CD4-positive, CD25-positive, alpha-beta regulatory T cell (primary cell): ENCODE data around the gene SRP9. TPM values are rescaled to one million over a fixed set of nuclear protein-coding genes. Genes with fewer than 3 reads are reported as not detected.
"Not testable (repeated sequence)": the region's sequence is repeated elsewhere in the genome, so short reads cannot be mapped to it uniquely, and the experiment has no call there.

Experiments
- ATAC-seq, 2 donors: fragments of 150-1000 bp; cut with Tn5 transposase; one replicate each; pipeline ENCODE4 v1.10.0; 2021; ENCODE audit warnings: low read depth in 2 of 2, moderate number of reproducible peaks in 2 of 2, moderate library complexity in 1 of 2
- DNase-seq, 3 donors: peaks; one replicate each; pipeline versions ENCODE4 v3.0.0 to v3.0.0-alpha.2; 2012 to 2022; ENCODE audit warnings: mixed read lengths in 1 of 3
- H3K27ac ChIP-seq: one replicate; pipeline ENCODE4 v1.7.0; 2013; ENCODE audit warnings: mild to moderate bottlenecking, low read length; ENCODE audit not compliant: insufficient read depth, poor library complexity, severe bottlenecking
- H3K27me3 ChIP-seq: one replicate; pipeline ENCODE4 v1.7.0; 2013; ENCODE audit warnings: low read length; ENCODE audit not compliant: control insufficient read depth, insufficient read depth
- H3K36me3 ChIP-seq: one replicate; pipeline ENCODE4 v1.7.0; 2013; ENCODE audit warnings: mild to moderate bottlenecking, low read length, moderate library complexity; ENCODE audit not compliant: control insufficient read depth, insufficient read depth
- H3K4me1 ChIP-seq: 2 replicates; pipeline ENCODE4 v1.7.0; 2013; ENCODE audit warnings: mild to moderate bottlenecking, low read length; ENCODE audit not compliant: insufficient read depth, control insufficient read depth, poor library complexity, severe bottlenecking
- H3K4me3 ChIP-seq: one replicate; pipeline ENCODE4 v1.7.0; 2013; ENCODE audit warnings: low read depth, mild to moderate bottlenecking, low read length, moderate library complexity
- H3K9me3 ChIP-seq, 2 experiments: 1 replicate in 1 of 2; 2 replicates in 1 of 2; pipeline ENCODE4 v1.7.0; 2013; ENCODE audit warnings: low read length in 2 of 2, mild to moderate bottlenecking in 1 of 2, moderate library complexity in 1 of 2; ENCODE audit not compliant: control insufficient read depth in 2 of 2
- H3K27ac Mint-ChIP-seq, 3 donors: one replicate each; pipeline ENCODE4 v1.8.0; 2020 to 2022; ENCODE audit warnings: mild to moderate bottlenecking in 3 of 3, mixed read lengths in 3 of 3, moderate library complexity in 2 of 3
- H3K27me3 Mint-ChIP-seq: one replicate; pipeline ENCODE4 v1.8.0; 2022; ENCODE audit warnings: mild to moderate bottlenecking, mixed read lengths
- H3K36me3 Mint-ChIP-seq: one replicate; pipeline ENCODE4 v1.8.0; 2020; ENCODE audit warnings: mixed read lengths
- H3K4me1 Mint-ChIP-seq, 4 donors: one replicate each; pipeline ENCODE4 v1.8.0; 2020 to 2022; ENCODE audit warnings: mixed read lengths in 4 of 4, mild to moderate bottlenecking in 1 of 4
- H3K4me3 Mint-ChIP-seq, 4 donors: one replicate each; pipeline ENCODE4 v1.8.0; 2020 to 2022; ENCODE audit warnings: mild to moderate bottlenecking in 4 of 4, mixed read lengths in 4 of 4, moderate library complexity in 3 of 4
- H3K9me3 Mint-ChIP-seq, 7 donors: one replicate each; pipeline ENCODE4 v1.8.0; 2020 to 2022; ENCODE audit warnings: mixed read lengths in 7 of 7, mild to moderate bottlenecking in 3 of 7, moderate library complexity in 2 of 7
- polyA plus RNA-seq, 4 donors: library from polyadenylated mRNA; unstranded; fragments of 300-500 nt; fragmentation: Illumina TruSeq; gene quantifications; one replicate each; pipeline ENCODE4 v1.2.3, GENCODE V29; 2021
- total RNA-seq: library from RNA; stranded (reverse); gene quantifications from one replicate; pipeline ENCODE4 v1.2.3, GENCODE V29; 2022

SRP9 gene
- total and polyA plus RNA-seq, 5 donors from 2014 or later: 76.7 to 367 (median 340) TPM

DNA sequence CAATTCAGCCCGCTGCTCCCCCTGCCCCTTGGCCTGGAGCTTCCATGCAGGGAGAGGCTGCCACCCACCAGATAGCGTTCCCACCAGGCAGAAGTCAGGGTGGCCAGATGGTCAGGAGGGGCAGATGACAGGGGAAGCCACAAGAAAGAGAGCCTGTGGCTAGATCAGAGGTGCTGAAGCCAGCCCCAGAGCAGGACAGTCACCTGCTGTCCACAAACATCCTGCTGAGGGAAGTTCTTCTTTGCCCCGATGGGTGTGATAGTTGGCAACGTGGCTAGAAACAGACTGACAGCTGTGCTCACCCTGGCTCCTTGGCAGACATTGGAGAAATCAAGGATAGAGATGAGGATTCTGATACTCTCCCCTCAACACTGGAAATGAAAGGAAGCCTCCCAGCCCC, 27.2 kb upstream of the SRP9 start:
- Histone ChIP-seq H3K36me3 (no peaks in the 10 kb centered on the region), H3K27ac (no peak overlapping the region), H3K27me3 (no peaks in the 10 kb centered on the region), H3K9me3 (no peaks in the 10 kb centered on the region), H3K4me3 (no peak overlapping the region), H3K4me1 (no peaks in the 10 kb centered on the region)
- Mint-ChIP-seq H3K27me3 (peaks cover 15% of the 10 kb centered on the region), H3K4me1 (no peaks in the 10 kb centered on the region), H3K36me3 (no peaks in the 10 kb centered on the region), H3K4me3 (no peak overlapping the region), H3K9me3 (peaks cover 0 to 1% (median 0%) of the 10 kb centered on the region in 7 donors), H3K27ac (no peak overlapping the region)
- no peak for ATAC-seq
- no peak for DNase-seq

DNA sequence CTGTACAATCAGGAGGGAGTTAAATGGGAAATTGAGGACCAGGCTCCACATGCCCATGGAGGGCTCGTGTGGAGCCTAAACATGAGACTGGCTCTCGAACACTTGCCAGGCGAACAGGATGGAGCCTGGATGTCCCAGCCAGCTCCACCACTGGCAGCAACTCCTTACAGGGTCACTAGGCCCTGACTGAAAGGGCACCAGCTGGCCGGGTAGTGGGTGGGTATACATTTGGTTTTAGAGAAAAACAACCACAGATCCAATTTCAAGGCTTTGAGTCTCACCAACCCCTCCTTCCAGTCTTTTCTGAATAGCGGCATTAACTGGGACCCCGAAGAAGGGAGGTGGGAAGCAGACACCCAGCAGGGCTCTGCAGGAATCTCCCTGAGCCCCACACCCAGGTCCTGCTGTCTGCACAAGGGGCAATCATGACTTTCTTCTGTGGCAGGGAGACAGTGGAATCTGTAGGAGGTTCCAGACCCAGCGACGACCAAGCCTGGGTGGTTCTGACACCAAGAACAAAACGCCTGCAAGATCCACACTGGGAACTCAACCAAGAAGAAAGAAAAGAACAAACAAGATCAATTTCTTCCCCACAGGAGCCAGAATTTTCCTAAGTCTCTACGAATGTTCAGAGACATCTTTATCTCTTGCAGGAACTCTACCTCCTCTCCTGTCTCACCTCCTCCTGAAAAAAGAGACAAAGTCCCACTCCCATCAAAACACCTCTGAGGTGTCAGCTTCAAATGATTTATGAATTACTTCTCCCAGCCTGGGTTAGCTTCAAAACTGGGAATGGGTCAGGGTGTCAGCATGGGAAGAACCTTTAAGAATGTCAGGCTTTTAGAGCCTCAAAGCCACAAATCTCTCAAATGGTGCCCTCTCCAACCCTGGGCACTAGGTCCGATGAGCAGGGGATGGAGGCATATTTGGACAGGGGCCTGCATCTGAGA, 26.5 kb upstream of the SRP9 start:
- H3K36me3 ChIP-seq: no peaks in the 10 kb centered on the region
- no peak overlapping the region for H3K27ac ChIP-seq
- no peaks in the 10 kb centered on the region for H3K4me1 Mint-ChIP-seq
- peaks cover 15% of the 10 kb centered on the region for H3K27me3 Mint-ChIP-seq
- no peaks in the 10 kb centered on the region for H3K9me3 ChIP-seq
- no peaks in the 10 kb centered on the region for H3K27me3 ChIP-seq
- no peak overlapping the region for H3K4me3 ChIP-seq
- H3K9me3 Mint-ChIP-seq: peaks cover 0 to 1% (median 0%) of the 10 kb centered on the region in 7 donors
- no peaks in the 10 kb centered on the region for H3K4me1 ChIP-seq
- DNase-seq (no peak), ATAC-seq (no peak)
- no peak overlapping the region for H3K27ac Mint-ChIP-seq
- no peak overlapping the region for H3K4me3 Mint-ChIP-seq
- no peaks in the 10 kb centered on the region for H3K36me3 Mint-ChIP-seq

DNA sequence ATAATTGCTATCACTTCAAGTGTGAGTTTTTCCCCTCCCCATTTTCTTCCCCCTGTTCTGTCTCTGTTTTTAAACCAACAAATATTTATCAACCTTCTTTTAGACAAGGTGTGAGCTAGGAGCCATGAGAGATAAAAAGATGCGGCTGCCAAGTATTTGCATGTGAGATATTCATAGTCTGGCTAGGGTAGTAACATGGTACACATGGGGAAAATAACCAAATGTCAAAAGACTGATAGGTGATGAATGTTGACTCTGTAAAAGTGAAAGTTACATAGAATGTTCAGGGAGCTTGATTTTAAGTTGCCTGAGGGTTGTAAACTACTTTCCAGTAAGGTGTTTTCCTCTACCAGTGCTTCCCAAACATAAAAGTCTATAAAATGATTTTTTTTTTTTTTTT, 25.4 kb upstream of the SRP9 start:
- Histone ChIP-seq H3K4me1 (no peaks in the 10 kb centered on the region), H3K27ac (no peak overlapping the region), H3K36me3 (no peaks in the 10 kb centered on the region), H3K27me3 (no peaks in the 10 kb centered on the region), H3K9me3 (no peaks in the 10 kb centered on the region), H3K4me3 (no peak overlapping the region)
- no peaks in the 10 kb centered on the region for H3K36me3 Mint-ChIP-seq
- H3K4me3 Mint-ChIP-seq: no peak overlapping the region
- H3K27me3 Mint-ChIP-seq: peaks cover 15% of the 10 kb centered on the region
- H3K9me3 Mint-ChIP-seq: peaks cover 0 to 1% (median 0%) of the 10 kb centered on the region in 7 donors
- H3K4me1 Mint-ChIP-seq: no peaks in the 10 kb centered on the region
- no peak overlapping the region for H3K27ac Mint-ChIP-seq
- ATAC-seq (no peak), DNase-seq (no peak)

DNA sequence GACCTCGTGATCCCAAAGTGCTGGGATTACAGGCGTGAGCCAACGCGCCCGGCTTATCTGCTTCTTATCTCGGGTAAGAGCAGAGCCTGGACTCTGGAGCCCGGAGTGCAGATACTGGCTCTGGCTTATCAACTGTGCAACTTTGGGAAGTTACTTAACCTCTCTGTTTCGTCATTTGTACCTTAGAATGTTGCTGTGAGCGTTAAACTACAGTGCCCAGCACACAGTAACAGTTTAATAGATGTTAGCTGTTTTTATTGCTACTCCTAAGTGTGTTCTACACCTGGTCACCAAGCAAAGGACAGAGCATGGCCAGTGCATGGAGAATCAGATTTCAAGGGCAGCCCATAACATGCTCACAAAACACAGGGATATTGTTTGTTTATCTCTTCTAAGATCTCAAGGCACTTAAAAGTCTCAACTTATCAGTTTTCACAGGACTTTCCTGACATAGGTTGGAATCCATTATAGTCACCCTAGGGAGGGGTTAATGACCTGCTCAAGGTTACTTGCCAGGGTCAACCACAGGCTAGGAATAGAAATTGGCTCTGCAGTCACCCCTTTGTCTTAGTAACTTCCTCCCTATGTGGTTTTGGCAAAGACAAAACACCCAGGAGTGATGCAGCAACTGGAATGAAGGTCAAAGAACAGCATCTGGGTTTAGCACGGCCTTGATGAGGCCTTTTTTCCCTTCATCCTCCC, 22.5 kb upstream of the SRP9 start:
- no peaks in the 10 kb centered on the region for H3K9me3 ChIP-seq
- no peaks in the 10 kb centered on the region for H3K27me3 ChIP-seq
- ATAC-seq (no peak), DNase-seq (no peak)
- no peak overlapping the region for H3K4me3 Mint-ChIP-seq
- H3K27ac ChIP-seq: no peak overlapping the region
- H3K4me1 Mint-ChIP-seq: no peaks in the 10 kb centered on the region
- H3K27ac Mint-ChIP-seq: no peak overlapping the region
- no peaks in the 10 kb centered on the region for H3K36me3 ChIP-seq
- no peak overlapping the region for H3K4me3 ChIP-seq
- H3K9me3 Mint-ChIP-seq: peaks cover 0 to 1% (median 0%) of the 10 kb centered on the region in 7 donors
- peaks cover 32% of the 10 kb centered on the region for H3K27me3 Mint-ChIP-seq
- no peaks in the 10 kb centered on the region for H3K4me1 ChIP-seq
- H3K36me3 Mint-ChIP-seq: no peaks in the 10 kb centered on the region

DNA sequence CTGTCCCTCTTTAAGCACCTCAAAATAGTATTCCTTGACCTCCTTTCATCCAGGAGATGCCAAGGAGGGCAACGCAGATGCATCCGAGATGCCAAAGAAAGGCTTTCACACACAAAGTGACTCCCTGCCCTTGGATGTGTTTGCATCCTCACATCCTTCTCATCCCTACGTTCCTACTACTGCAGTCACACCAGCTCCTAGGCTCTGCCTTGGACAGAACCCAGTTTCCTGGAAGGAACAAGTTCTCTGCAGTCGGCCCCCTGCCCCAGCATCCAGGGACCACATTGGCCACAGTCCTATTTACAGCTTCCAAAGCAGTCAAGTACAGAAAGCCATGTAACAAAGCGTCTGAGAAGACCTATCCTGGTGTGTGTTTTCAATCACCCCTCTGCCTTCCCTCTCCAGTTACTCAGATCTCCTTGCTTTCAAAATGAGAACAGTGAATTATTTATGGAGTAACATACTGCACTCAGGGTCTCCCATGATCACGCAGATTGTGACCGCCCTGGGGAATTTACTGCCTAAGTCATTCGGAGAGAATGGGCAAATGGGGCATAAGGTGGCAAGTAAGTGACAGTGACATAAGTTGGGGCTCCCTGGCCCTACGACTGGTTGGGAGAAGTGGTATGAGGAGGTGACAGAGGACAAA, 21.8 kb upstream of the SRP9 start:
- no peak overlapping the region for H3K27ac Mint-ChIP-seq
- ATAC-seq: no peak
- H3K9me3 Mint-ChIP-seq: peaks cover 0 to 1% (median 0%) of the 10 kb centered on the region in 7 donors

DNA sequence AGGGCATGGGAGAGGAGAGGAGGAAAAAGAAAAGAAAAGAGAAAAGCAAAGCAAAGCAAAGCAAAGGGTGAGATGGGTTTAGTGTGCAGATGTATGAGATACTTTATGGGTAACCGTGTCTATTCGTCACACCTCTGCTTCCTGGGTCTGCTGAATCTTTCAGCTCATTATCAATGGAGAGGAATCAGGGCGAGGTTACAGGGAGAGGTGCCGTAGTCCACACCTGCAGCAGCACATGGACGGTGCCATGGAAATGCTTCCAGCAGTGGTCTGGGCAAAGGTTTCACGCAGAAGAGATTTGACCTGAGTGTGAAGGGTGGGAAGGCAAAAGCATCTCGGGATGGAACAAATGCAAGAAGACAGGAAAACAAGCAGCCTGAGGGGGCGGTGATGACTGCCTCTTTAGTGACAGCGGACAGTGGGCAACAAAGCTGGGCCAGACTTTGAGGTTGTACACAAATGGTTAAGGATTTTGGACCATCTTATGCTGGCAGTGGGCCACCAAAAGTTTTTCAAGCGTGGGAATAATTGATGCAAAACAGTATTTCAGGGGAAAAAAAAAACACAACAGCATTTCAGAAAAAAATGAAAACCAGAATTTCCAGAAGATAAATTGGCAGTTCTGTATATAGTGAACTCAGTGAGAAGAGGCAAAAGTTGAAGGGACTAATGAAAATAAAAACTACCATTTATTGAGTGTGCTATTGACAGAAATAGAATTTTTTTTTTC, 19.5 kb upstream of the SRP9 start:
- peaks cover 35% of the 10 kb centered on the region for H3K27me3 Mint-ChIP-seq
- no peak for DNase-seq
- H3K36me3 Mint-ChIP-seq: no peaks in the 10 kb centered on the region
- Histone ChIP-seq H3K4me1 (no peaks in the 10 kb centered on the region), H3K36me3 (no peaks in the 10 kb centered on the region), H3K4me3 (no peak overlapping the region), H3K27ac (no peak overlapping the region), H3K9me3 (no peaks in the 10 kb centered on the region), H3K27me3 (no peaks in the 10 kb centered on the region)
- ATAC-seq: no peak
- no peak overlapping the region for H3K4me3 Mint-ChIP-seq
- no peaks in the 10 kb centered on the region for H3K4me1 Mint-ChIP-seq
- no peak overlapping the region for H3K27ac Mint-ChIP-seq
- H3K9me3 Mint-ChIP-seq: peaks cover 0 to 1% (median 0%) of the 10 kb centered on the region in 7 donors

More for the DNA sequence above, 21.8 kb upstream of the SRP9 start:
- Histone ChIP-seq H3K27me3 (no peaks in the 10 kb centered on the region), H3K4me3 (no peak overlapping the region), H3K4me1 (no peaks in the 10 kb centered on the region), H3K9me3 (no peaks in the 10 kb centered on the region), H3K27ac (no peak overlapping the region), H3K36me3 (no peaks in the 10 kb centered on the region)
- Mint-ChIP-seq H3K27me3 (peaks cover 32% of the 10 kb centered on the region), H3K36me3 (no peaks in the 10 kb centered on the region), H3K4me3 (no peak overlapping the region), H3K4me1 (no peaks in the 10 kb centered on the region)
- no peak for DNase-seq

DNA sequence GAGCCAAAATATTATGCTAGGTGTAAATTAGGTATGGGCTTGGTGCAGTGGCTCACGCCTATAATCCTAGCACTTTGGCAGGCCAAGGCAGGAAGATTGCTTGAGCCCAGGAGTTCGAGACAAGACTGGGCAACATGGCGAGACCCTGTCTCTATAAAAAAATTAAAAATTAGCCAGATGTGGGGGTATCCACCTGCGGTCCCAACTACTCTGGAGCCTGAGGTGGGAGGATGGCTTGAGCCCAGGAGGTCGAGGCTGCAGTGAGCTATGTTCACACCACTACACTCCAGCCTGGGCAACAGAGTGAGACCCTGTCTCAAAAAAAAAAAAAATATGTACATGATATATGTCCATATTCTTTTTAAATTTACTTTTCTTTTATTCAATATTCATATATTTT, 17.7 kb upstream of the SRP9 start:
- H3K27ac ChIP-seq, ATAC-seq, H3K4me1 Mint-ChIP-seq, H3K9me3 Mint-ChIP-seq, H3K27ac Mint-ChIP-seq, H3K36me3 ChIP-seq, H3K4me3 ChIP-seq, H3K4me3 Mint-ChIP-seq, H3K9me3 ChIP-seq, H3K36me3 Mint-ChIP-seq, H3K4me1 ChIP-seq, H3K27me3 ChIP-seq, DNase-seq: not testable (repeated sequence)
- H3K27me3 Mint-ChIP-seq: peaks cover 31% of the 10 kb centered on the region
